HepG2 (cell line): ENCODE data around the gene IMPDH1. TPM values are rescaled to one million over a fixed set of nuclear protein-coding genes. Genes with fewer than 3 reads are reported as not detected.

ENCODE experiments used
- AKAP8 ChIP-seq: sonication (generic); formaldehyde crosslinking; IDR thresholded peaks from 2 replicates; pipeline ENCODE4 v1.5.1; 2020; ENCODE audit warnings: mild to moderate bottlenecking, missing genetic modification reagents
- DPF2 ChIP-seq: sonication (generic); formaldehyde crosslinking; IDR thresholded peaks from 2 replicates; pipeline ENCODE4 v1.4.0; 2020; ENCODE audit warnings: mild to moderate bottlenecking, low read depth, missing genetic modification reagents, borderline replicate concordance
- ETS1 ChIP-seq: sonication (generic); formaldehyde crosslinking; IDR thresholded peaks from 2 replicates; pipeline ENCODE4 v1.4.0; 2020; ENCODE audit warnings: missing genetic modification reagents
- GZF1 ChIP-seq: sonication (generic); formaldehyde crosslinking; IDR thresholded peaks from 2 replicates; pipeline ENCODE4 v1.5.1; 2020; ENCODE audit warnings: mild to moderate bottlenecking, missing genetic modification reagents
- HNRNPH1 ChIP-seq: fragments of 200-400 bp; formaldehyde crosslinking; optimal IDR thresholded peaks from 2 replicates; pipeline ENCODE3; 2017; ENCODE audit warnings: mild to moderate bottlenecking, low read depth, low read length
- KDM1A ChIP-seq: IDR thresholded peaks from 2 replicates; pipeline ENCODE4 v1.6.1; 2016; ENCODE audit warnings: missing compliant biosample characterization
- MZF1 ChIP-seq: sonication (generic); formaldehyde crosslinking; IDR thresholded peaks from 2 replicates; pipeline ENCODE4 v1.8.1; 2023; ENCODE audit warnings: mild to moderate bottlenecking, missing genetic modification reagents, borderline replicate concordance
- NCOA5 ChIP-seq: sonication (generic); formaldehyde crosslinking; IDR thresholded peaks from 2 replicates; pipeline ENCODE4 v1.4.0; 2020; ENCODE audit warnings: missing genetic modification reagents
- NFE2L1 ChIP-seq: sonication (generic); formaldehyde crosslinking; IDR thresholded peaks from 2 replicates; pipeline ENCODE4 v1.4.0; 2020; ENCODE audit warnings: missing genetic modification reagents, mild to moderate bottlenecking, borderline replicate concordance
- PCBP2 ChIP-seq: fragments of 200-400 bp; formaldehyde crosslinking; optimal IDR thresholded peaks from 2 replicates; pipeline ENCODE3; 2018; ENCODE audit warnings: low read length, low read depth; ENCODE audit not compliant: poor library complexity, severe bottlenecking
- RBM39 ChIP-seq: fragments of 200-400 bp; formaldehyde crosslinking; IDR thresholded peaks from one replicate; pipeline ENCODE4 v1.6.1; 2018; ENCODE audit warnings: antibody characterized with exemption, mild to moderate bottlenecking, low read depth, low read length; ENCODE audit not compliant: poor library complexity, severe bottlenecking
- RCOR2 ChIP-seq: IDR thresholded peaks from 2 replicates; pipeline ENCODE4 v1.6.1; 2016; ENCODE audit warnings: missing biosample characterization, missing genetic modification reagents
- SMC3 ChIP-seq: IDR thresholded peaks from 2 replicates; pipeline ENCODE4 v1.6.1; 2011; ENCODE audit warnings: low read length, improper control_type of control experiment
- SRSF4 ChIP-seq: fragments of 200-400 bp; formaldehyde crosslinking; IDR thresholded peaks from one replicate; pipeline ENCODE4 v1.6.1; 2018; ENCODE audit warnings: mild to moderate bottlenecking, low read depth, low read length, moderate library complexity; ENCODE audit not compliant: poor library complexity, severe bottlenecking
- TCF7L2 ChIP-seq: IDR thresholded peaks from 2 replicates; pipeline ENCODE4 v1.6.1; 2011; ENCODE audit warnings: mild to moderate bottlenecking, low read depth, low read length, moderate library complexity
- ZEB1 ChIP-seq: IDR thresholded peaks from 2 replicates; pipeline ENCODE4 v1.6.1; 2012; ENCODE audit warnings: mild to moderate bottlenecking, low read depth, inconsistent platforms; ENCODE audit not compliant: insufficient replicate concordance
- ZNF124 ChIP-seq: sonication (generic); formaldehyde crosslinking; IDR thresholded peaks from 2 replicates; pipeline ENCODE4 v1.4.0; 2020; ENCODE audit warnings: missing genetic modification reagents
- ZNF17 ChIP-seq: sonication (generic); formaldehyde crosslinking; IDR thresholded peaks from 2 replicates; pipeline ENCODE4 v1.5.0; 2020; ENCODE audit warnings: mild to moderate bottlenecking, missing genetic modification reagents
- ZNF253 ChIP-seq: sonication (generic); formaldehyde crosslinking; IDR thresholded peaks from 2 replicates; pipeline ENCODE4 v1.8.0; 2022; ENCODE audit warnings: mild to moderate bottlenecking, missing genetic modification reagents, borderline replicate concordance
- ZNF468 ChIP-seq: sonication (generic); formaldehyde crosslinking; IDR thresholded peaks from 2 replicates; pipeline ENCODE4 v1.8.0; 2022; ENCODE audit warnings: mild to moderate bottlenecking, moderate library complexity, missing genetic modification reagents
- ZNF546 ChIP-seq: sonication (generic); formaldehyde crosslinking; conservative IDR thresholded peaks from 2 replicates; pipeline ENCODE4 v1.8.1; 2023; ENCODE audit warnings: mild to moderate bottlenecking, missing genetic modification reagents
- ZNF891 ChIP-seq: sonication (generic); formaldehyde crosslinking; IDR thresholded peaks from 2 replicates; pipeline ENCODE4 v1.5.0; 2020; ENCODE audit warnings: mild to moderate bottlenecking, missing genetic modification reagents
- polyA plus RNA-seq, 8 experiments: library from polyadenylated mRNA; depleted of rRNA in 3 of 8; stranded (reverse) in 7 of 8; unstranded in 1 of 8; fragments of >200 nt; fragmentation: Illumina TruSeq in 4 of 8; extraction: Trizol in 4 of 8; gene quantifications; 2 replicates each; pipeline versions ENCODE4 v1.2.1 to v1.2.3, GENCODE V29; 2011 to 2016; ENCODE audit warnings: low read depth in 4 of 8, missing spikeins in 1 of 8, mixed read lengths in 1 of 8; ENCODE audit not compliant: insufficient read depth in 1 of 8
- total RNA-seq, 5 experiments: library from RNA; depleted of rRNA; stranded (reverse); fragments of >200 nt; fragmentation: Illumina TruSeq; extraction: Trizol; gene quantifications; 2 replicates each; pipeline ENCODE4 v1.2.3, GENCODE V29; 2016; ENCODE audit warnings: low read depth in 1 of 5
- TF ChIP-seq, protein P1 (sequence below): sonication (generic); formaldehyde crosslinking; IDR thresholded peaks from 2 replicates; pipeline ENCODE4 v1.4.0; 2020; ENCODE audit warnings: missing genetic modification reagents
- TF ChIP-seq, protein P2 (sequence below): sonication (generic); formaldehyde crosslinking; IDR thresholded peaks from 2 replicates; pipeline ENCODE4 v1.4.0; 2020; ENCODE audit warnings: missing genetic modification reagents
- TF ChIP-seq, protein P3 (sequence below): sonication (generic); formaldehyde crosslinking; IDR thresholded peaks from 2 replicates; pipeline ENCODE4 v1.8.1; 2023; ENCODE audit warnings: mild to moderate bottlenecking, missing genetic modification reagents, borderline replicate concordance

Gene IMPDH1
- total and polyA plus RNA-seq, 2 of the 13 experiments (the other 11 are each of a cell fraction or from before 2014, with no cell fraction given), result 22.8 to 34.0 TPM

- TF ChIP-seq ZNF468 (CRISPR knock-in tag) (peak; percentile 99), NCOA5 (CRISPR knock-in tag) (no peak), KDM1A (0 out of 2 replicates have a peak, but pooled peaks have one; percentile 34), RBM39 (peak; percentile 82), NFE2L1 (CRISPR knock-in tag) (peak; percentile 94; the same call in 1 of the 2 replicates), MZF1 (no peak), SRSF4 (no peak), SMC3 (no peak), ZNF253 (peak; percentile 100), ETS1 (peak; percentile 97; the same call in 1 of the 2 replicates), DPF2 (no peak), ZEB1 (no peak), ZNF891 (CRISPR knock-in tag) (peak; percentile 100), TCF7L2 (no peak), AKAP8 (CRISPR knock-in tag) (peak; percentile 45; the same call in 1 of the 2 replicates), ZNF17 (CRISPR knock-in tag) (0 out of 2 replicates have a peak, but pooled peaks have one; percentile 76), HNRNPH1 (peak; percentile 65), GZF1 (peak; percentile 81; the same call in 1 of the 2 replicates), PCBP2 (no peak), ZNF546 (CRISPR knock-in tag) (peak; percentile 95), ZNF124 (peak; percentile 99), RCOR2 (CRISPR knock-in tag) (no peak; the same call in 1 of the 2 replicates)
- TF ChIP-seq, protein P1, sequence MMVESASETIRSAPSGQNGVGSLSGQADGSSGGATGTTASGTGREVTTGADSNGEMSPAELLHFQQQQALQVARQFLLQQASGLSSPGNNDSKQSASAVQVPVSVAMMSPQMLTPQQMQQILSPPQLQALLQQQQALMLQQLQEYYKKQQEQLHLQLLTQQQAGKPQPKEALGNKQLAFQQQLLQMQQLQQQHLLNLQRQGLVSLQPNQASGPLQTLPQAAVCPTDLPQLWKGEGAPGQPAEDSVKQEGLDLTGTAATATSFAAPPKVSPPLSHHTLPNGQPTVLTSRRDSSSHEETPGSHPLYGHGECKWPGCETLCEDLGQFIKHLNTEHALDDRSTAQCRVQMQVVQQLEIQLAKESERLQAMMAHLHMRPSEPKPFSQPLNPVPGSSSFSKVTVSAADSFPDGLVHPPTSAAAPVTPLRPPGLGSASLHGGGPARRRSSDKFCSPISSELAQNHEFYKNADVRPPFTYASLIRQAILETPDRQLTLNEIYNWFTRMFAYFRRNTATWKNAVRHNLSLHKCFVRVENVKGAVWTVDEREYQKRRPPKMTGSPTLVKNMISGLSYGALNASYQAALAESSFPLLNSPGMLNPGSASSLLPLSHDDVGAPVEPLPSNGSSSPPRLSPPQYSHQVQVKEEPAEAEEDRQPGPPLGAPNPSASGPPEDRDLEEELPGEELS (CRISPR knock-in tag), result peak; percentile 75
- TF ChIP-seq, protein P2, sequence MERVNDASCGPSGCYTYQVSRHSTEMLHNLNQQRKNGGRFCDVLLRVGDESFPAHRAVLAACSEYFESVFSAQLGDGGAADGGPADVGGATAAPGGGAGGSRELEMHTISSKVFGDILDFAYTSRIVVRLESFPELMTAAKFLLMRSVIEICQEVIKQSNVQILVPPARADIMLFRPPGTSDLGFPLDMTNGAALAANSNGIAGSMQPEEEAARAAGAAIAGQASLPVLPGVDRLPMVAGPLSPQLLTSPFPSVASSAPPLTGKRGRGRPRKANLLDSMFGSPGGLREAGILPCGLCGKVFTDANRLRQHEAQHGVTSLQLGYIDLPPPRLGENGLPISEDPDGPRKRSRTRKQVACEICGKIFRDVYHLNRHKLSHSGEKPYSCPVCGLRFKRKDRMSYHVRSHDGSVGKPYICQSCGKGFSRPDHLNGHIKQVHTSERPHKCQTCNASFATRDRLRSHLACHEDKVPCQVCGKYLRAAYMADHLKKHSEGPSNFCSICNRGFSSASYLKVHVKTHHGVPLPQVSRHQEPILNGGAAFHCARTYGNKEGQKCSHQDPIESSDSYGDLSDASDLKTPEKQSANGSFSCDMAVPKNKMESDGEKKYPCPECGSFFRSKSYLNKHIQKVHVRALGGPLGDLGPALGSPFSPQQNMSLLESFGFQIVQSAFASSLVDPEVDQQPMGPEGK, result peak; percentile 78
- TF ChIP-seq, protein P3, sequence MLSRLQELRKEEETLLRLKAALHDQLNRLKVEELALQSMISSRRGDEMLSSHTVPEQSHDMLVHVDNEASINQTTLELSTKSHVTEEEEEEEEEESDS, result peak; percentile 98
Observed at GRCh38 chr7:128343554-128344430, 66.0 kb downstream of the IMPDH1 start, which contains the start of gene RBM28 (continued).
